K562 (cell line): ENCODE data around the gene LAMA4. TPM values are rescaled to one million over a fixed set of nuclear protein-coding genes. Genes with fewer than 3 reads are reported as not detected.

Experiments
- ARID3A ChIP-seq: IDR thresholded peaks from 2 replicates; pipeline ENCODE4 v1.6.1; 2012; ENCODE audit warnings: low read depth, low read length, improper control_type of control experiment, borderline replicate concordance
- CBX8 ChIP-seq: fragments of 200-600 bp; sonication (generic); IDR thresholded peaks from 2 replicates; pipeline ENCODE4 v1.6.1; 2012; ENCODE audit warnings: borderline replicate concordance, mixed run types, low read depth, mild to moderate bottlenecking, moderate library complexity, mixed read lengths, low read length, control low read depth, inconsistent platforms; ENCODE audit not compliant: poor library complexity, severe bottlenecking; ENCODE audit errors: extremely low read depth
- CTCF ChIP-seq, 3 experiments: IDR thresholded peaks in 2 of 3; conservative IDR thresholded peaks in 1 of 3; 2 replicates each; pipeline ENCODE4 v1.5.1; 2011 to 2012; ENCODE audit warnings: low read length in 3 of 3, mild to moderate bottlenecking in 3 of 3, control low read depth in 2 of 3, improper control_type of control experiment in 1 of 3, inconsistent platforms in 1 of 3, low read depth in 1 of 3, mixed read lengths in 1 of 3, moderate library complexity in 1 of 3; ENCODE audit not compliant: insufficient read depth in 2 of 3
- DEAF1 ChIP-seq: fragments of 450-650 bp; formaldehyde crosslinking; IDR thresholded peaks from 2 replicates; pipeline ENCODE4 v1.4.0; 2020; ENCODE audit warnings: mild to moderate bottlenecking, moderate library complexity
- GTF2E2 ChIP-seq: fragments of 200-800 bp; sonication (Bioruptor generic); IDR thresholded peaks from 2 replicates; pipeline ENCODE4 v1.6.1; 2016; ENCODE audit warnings: missing genetic modification characterization, missing compliant biosample characterization
- HES1 ChIP-seq: fragments of 450-650 bp; IDR thresholded peaks from 2 replicates; pipeline ENCODE4 v1.6.1; 2016; ENCODE audit warnings: low read depth, mild to moderate bottlenecking, moderate library complexity
- MEIS2 ChIP-seq: fragments of 450-650 bp; IDR thresholded peaks from 2 replicates; pipeline ENCODE4 v1.6.1; 2014; ENCODE audit warnings: mild to moderate bottlenecking; ENCODE audit not compliant: partially characterized antibody
- MTA1 ChIP-seq: fragments of 450-650 bp; IDR thresholded peaks from 2 replicates; pipeline ENCODE4 v1.6.1; 2017; ENCODE audit warnings: borderline replicate concordance
- NR2C2 ChIP-seq, 2 experiments: fragments of 200-800 bp in 1 of 2; sonication (Bioruptor generic) in 1 of 2; sonication (generic) in 1 of 2; formaldehyde crosslinking in 1 of 2; IDR thresholded peaks; 2 replicates each; pipeline versions ENCODE4 v1.6.1 to v1.8.0; 2016 to 2022; ENCODE audit warnings: mild to moderate bottlenecking in 1 of 2, missing compliant biosample characterization in 1 of 2, missing genetic modification characterization in 1 of 2, missing genetic modification reagents in 1 of 2
- NUFIP1 ChIP-seq: fragments of 450-650 bp; IDR thresholded peaks from 2 replicates; pipeline ENCODE4 v1.6.1; 2018; ENCODE audit not compliant: partially characterized antibody
- PURB ChIP-seq: sonication (generic); formaldehyde crosslinking; IDR thresholded peaks from 2 replicates; pipeline ENCODE4 v1.9.0; 2021; ENCODE audit warnings: low read depth, mild to moderate bottlenecking, missing genetic modification reagents
- RAD21 ChIP-seq, 2 experiments: fragments of 250-450 bp in 1 of 2; fragments of 450-650 bp in 1 of 2; sonication (Bioruptor Pico) in 1 of 2; formaldehyde crosslinking in 1 of 2; IDR thresholded peaks in 1 of 2; conservative IDR thresholded peaks in 1 of 2; 2 replicates each; pipeline versions ENCODE4 v1.4.0 to v1.8.0; 2020 to 2022; ENCODE audit warnings: mild to moderate bottlenecking in 2 of 2, moderate library complexity in 1 of 2
- SAFB2 ChIP-seq: fragments of 200-400 bp; formaldehyde crosslinking; IDR thresholded peaks from 2 replicates; pipeline ENCODE4 v1.6.1; 2018; ENCODE audit warnings: borderline replicate concordance, low read length, low read depth, moderate library complexity; ENCODE audit not compliant: severe bottlenecking
- SMC3 ChIP-seq: conservative IDR thresholded peaks from 2 replicates; pipeline ENCODE4 v1.6.1; 2011; ENCODE audit warnings: low read depth, low read length, improper control_type of control experiment; ENCODE audit not compliant: insufficient read depth
- TGIF2 ChIP-seq: sonication (generic); formaldehyde crosslinking; IDR thresholded peaks from 2 replicates; pipeline ENCODE4 v1.8.1; 2022; ENCODE audit warnings: mild to moderate bottlenecking, missing genetic modification reagents, moderate library complexity
- ZNF436 ChIP-seq: fragments of 250-450, 450-650 bp; sonication (Bioruptor Pico); formaldehyde crosslinking; IDR thresholded peaks from 2 replicates; pipeline ENCODE4 v1.7.0; 2020; ENCODE audit warnings: mild to moderate bottlenecking
- ZNF766 ChIP-seq: fragments of 200-800 bp; sonication (Bioruptor generic); conservative IDR thresholded peaks from 2 replicates; pipeline ENCODE4 v1.6.1; 2016; ENCODE audit warnings: missing genetic modification characterization, missing compliant biosample characterization
- polyA plus RNA-seq, 8 experiments: library from polyadenylated mRNA; depleted of rRNA in 4 of 8; stranded (reverse) in 5 of 8; unstranded in 3 of 8; fragments of >200 nt; fragmentation: Nextera tagmentation in 2 of 8; fragmentation: Illumina TruSeq in 1 of 8; extraction: Ambion mirVana in 2 of 8; extraction: Trizol in 1 of 8; gene quantifications; 2 replicates each; pipeline versions ENCODE4 v1.2.1 to v1.2.3, GENCODE V29; 2011 to 2014; ENCODE audit warnings: inconsistent platforms in 1 of 8, missing spikeins in 1 of 8
- total RNA-seq, 7 experiments: library from RNA; depleted of rRNA in 6 of 7; stranded (reverse); fragments of >200 nt in 6 of 7; fragmentation: Illumina TruSeq in 2 of 7; extraction: Trizol in 2 of 7; gene quantifications; 2 replicates each; pipeline versions ENCODE4 v1.2.1 to v1.2.3, GENCODE V29; 2011 to 2021; ENCODE audit warnings: low replicate concordance in 1 of 7

LAMA4 gene
- total and polyA plus RNA-seq, 9 of the 15 experiments (the other 6 are each of a cell fraction or from before 2014, with no cell fraction given) = 0.05 to 2.9 (median 0.51) TPM

- TF ChIP-seq SMC3 (peak; percentile 59), CBX8 (no peak), MTA1 (no peak), CTCF (IDR thresholded peaks at IDR 0.05 in 2 of 3, conservative IDR thresholded peaks at IDR 0.05 in 1 of 3; ENCODE audit: insufficient read depth in 2 of 3, low read depth in 1 of 3, low read length in 3 of 3) (peak; percentile 44 to 79 (median 51); a peak in 4 of 6 replicates), RAD21 (CRISPR knock-in tag; conservative IDR thresholded peaks at IDR 0.05 in 1 of 2, IDR thresholded peaks at IDR 0.05 in 1 of 2) (peak; percentile 88 to 90), NR2C2 (CRISPR knock-in tag; IDR thresholded peaks at IDR 0.05) (no peak), NR2C2 (tag; IDR thresholded peaks at IDR 0.05) (no peak), TGIF2 (CRISPR knock-in tag) (no peak), PURB (no peak), DEAF1 (peak; percentile 77), ZNF436 (no peak), MEIS2 (peak; percentile 18), ARID3A (0 out of 2 replicates have a peak, but pooled peaks have one; percentile 36), NUFIP1 (no peak), ZNF766 (CRISPR knock-in tag) (peak; percentile 75), GTF2E2 (tag) (no peak), HES1 (no peak), SAFB2 (no peak)
These were observed 74.1 kb downstream of the LAMA4 start (continued) for GRCh38 chr6:112180095-112180820.
